Common myeloid progenitor, CD34-positive (primary cell): Measurements from ENCODE around the gene MEIS1.

ENCODE experiments used
- CTCF ChIA-PET: fragments of 350-600 bp; sonication (Branson Sonifier 250); formaldehyde crosslinking; loops from one replicate; lab custom pipeline; 2021; ENCODE audit warnings: antibody characterized with exemption; lab: Charles Lee
- POLR2A ChIA-PET: fragments of 350-600 bp; sonication (Branson Sonifier 250); formaldehyde crosslinking; loops from one replicate; lab custom pipeline; 2021; ENCODE audit warnings: antibody characterized with exemption; lab: Charles Lee
- DNase-seq, 3 donors: peaks; one replicate each; pipeline versions ENCODE4 v3.0.0 to v3.0.0-alpha.2; 2013
- H3K27ac ChIP-seq, 2 experiments: 1 replicate in 1 of 2; 2 replicates in 1 of 2; pipeline ENCODE4 v1.7.0; 2013; ENCODE audit warnings: inconsistent platforms in 2 of 2, low read length in 2 of 2, mild to moderate bottlenecking in 2 of 2, low read depth in 1 of 2, moderate library complexity in 1 of 2; ENCODE audit not compliant: severe bottlenecking in 2 of 2, insufficient read depth in 1 of 2, poor library complexity in 1 of 2
- H3K27me3 ChIP-seq, 5 experiments: replicated peaks in 2 of 5; 1 replicate in 3 of 5; 2 replicates in 2 of 5; pipeline versions ENCODE4 v1.6.1 to v1.7.0; 2013; ENCODE audit warnings: low read length in 4 of 5, mild to moderate bottlenecking in 2 of 5, moderate library complexity in 2 of 5, inconsistent platforms in 1 of 5; ENCODE audit not compliant: insufficient read depth in 5 of 5, control insufficient read depth in 4 of 5
- H3K36me3 ChIP-seq, 4 experiments: 1 replicate in 2 of 4; 2 replicates in 2 of 4; pipeline versions ENCODE4 v1.6.1 to v1.7.0; 2013; ENCODE audit warnings: low read length in 3 of 4, control low read depth in 1 of 4, mild to moderate bottlenecking in 1 of 4; ENCODE audit not compliant: control insufficient read depth in 4 of 4, insufficient read depth in 4 of 4
- H3K4me1 ChIP-seq, 4 experiments: 1 replicate in 3 of 4; 2 replicates in 1 of 4; pipeline versions ENCODE4 v1.6.1 to v1.7.1; 2013; ENCODE audit warnings: low read length in 3 of 4, mild to moderate bottlenecking in 3 of 4, control low read depth in 1 of 4, inconsistent platforms in 1 of 4, moderate library complexity in 1 of 4; ENCODE audit not compliant: control insufficient read depth in 4 of 4, insufficient read depth in 4 of 4; ENCODE audit errors: control extremely low read depth in 1 of 4
- H3K4me3 ChIP-seq, 7 experiments: 1 replicate in 4 of 7; 2 replicates in 3 of 7; pipeline versions ENCODE4 v1.5.1 to v1.7.0; 2013; ENCODE audit warnings: mild to moderate bottlenecking in 7 of 7, low read length in 6 of 7, moderate library complexity in 6 of 7, inconsistent platforms in 2 of 7, low read depth in 2 of 7, control low read depth in 1 of 7; ENCODE audit not compliant: insufficient read depth in 4 of 7, control insufficient read depth in 1 of 7; ENCODE audit errors: extremely low read depth in 1 of 7
- H3K9me3 ChIP-seq, 5 experiments: 1 replicate in 4 of 5; 2 replicates in 1 of 5; pipeline versions ENCODE4 v1.6.1 to v1.7.1; 2013; ENCODE audit warnings: low read length in 4 of 5, mild to moderate bottlenecking in 2 of 5, inconsistent platforms in 1 of 5, low read depth in 1 of 5, moderate library complexity in 1 of 5; ENCODE audit not compliant: control insufficient read depth in 4 of 5, insufficient read depth in 2 of 5; ENCODE audit errors: control extremely low read depth in 1 of 5
- WGBS: methylation state at CpG from one replicate; pipeline ENCODE4 v1.1.5; 2013; ENCODE audit not compliant: insufficient coverage; 5-methylcytosine and 5-hydroxymethylcytosine counted together

The MEIS1 gene

GRCh38 chr2:66435963-66436362, 1.0 kb downstream of the MEIS1 start:
- DNase-seq: no peak
- Histone ChIP-seq H3K4me1 (peaks cover 12 to 70% (median 29%) of the 10 kb centered on the region in 4 experiments), H3K27me3 (no peaks in the 10 kb centered on the region), H3K36me3 (peaks cover 0 to 29% (median 9%) of the 10 kb centered on the region in 4 experiments), H3K27ac (peak overlapping the region; percentile 78 to 90), H3K4me3 (peak overlapping the region in 6 of 7 experiments; percentile 73 to 97 (median 92)), H3K9me3 (no peaks in the 10 kb centered on the region)
- POLR2A ChIA-PET: interaction anchor here (0.9 to 4.5 kb wide), 5 partner anchors 9 to 145 kb away, joined by 3 to 28 read pairs (median 5); no protein-coding TSS in a partner anchor
- CTCF ChIA-PET: interaction anchor here (0.6 to 10.4 kb wide), 7 partner anchors 9 to 321 kb away, joined by 3 to 185 read pairs (median 5); no protein-coding TSS in a partner anchor
- WGBS: no CpG with 5 or more reads among the region's 2 CpGs

- POLR2A ChIA-PET: interaction anchor here (0.9 to 4.5 kb wide), 4 partner anchors 8 to 144 kb away, joined by 3 to 28 read pairs (median 4); no protein-coding TSS in a partner anchor
- H3K9me3 ChIP-seq: no peaks in the 10 kb centered on the region
- H3K27me3 ChIP-seq: no peaks in the 10 kb centered on the region
- CTCF ChIA-PET: interaction anchor here (0.6 to 10.4 kb wide), 11 partner anchors 8 to 320 kb away, joined by 3 to 185 read pairs (median 4); no protein-coding TSS in a partner anchor
- no CpG with 5 or more reads among the region's 2 CpGs for WGBS
- peaks cover 16 to 75% (median 31%) of the 10 kb centered on the region in 4 experiments for H3K4me1 ChIP-seq
- no peak for DNase-seq
- peak overlapping the region; percentile 78 to 90 for H3K27ac ChIP-seq
- peak overlapping the region in 6 of 7 experiments; percentile 73 to 97 (median 92) for H3K4me3 ChIP-seq
- H3K36me3 ChIP-seq: peaks cover 0 to 35% (median 13%) of the 10 kb centered on the region in 4 experiments
Measured at GRCh38 chr2:66436581-66437001, 1.7 kb downstream of the MEIS1 start.

DNA sequence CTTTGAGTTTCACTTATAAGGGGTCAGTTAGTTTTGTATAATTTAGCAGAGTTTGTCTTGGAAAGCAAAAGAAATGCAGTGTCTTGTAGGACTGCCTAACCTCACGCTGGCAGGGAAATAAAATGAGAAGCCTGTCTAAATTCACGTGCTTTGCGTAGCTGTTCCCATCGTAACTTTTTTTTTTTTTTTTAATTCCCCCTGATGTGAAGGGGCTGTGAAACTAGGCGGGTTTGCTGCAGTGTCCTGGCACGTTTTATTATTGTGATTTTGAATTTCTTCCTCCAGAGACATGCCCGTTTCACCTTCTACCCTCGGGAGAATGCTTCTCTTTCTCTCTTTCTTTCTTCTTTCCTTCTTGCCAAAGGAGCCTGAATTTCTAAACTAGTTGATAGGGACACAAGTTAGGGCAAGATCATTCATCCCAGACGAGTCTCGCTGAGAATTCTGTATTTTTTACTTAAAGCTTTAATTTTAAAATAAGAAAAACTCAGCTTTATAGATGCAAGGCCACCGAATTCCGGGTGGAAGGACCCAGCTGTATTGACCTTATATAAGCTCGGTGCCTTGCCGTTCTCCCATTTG, 2.3 kb downstream of the MEIS1 start:
- DNase-seq: no peak
- WGBS: no CpG with 5 or more reads among the region's 14 CpGs
- POLR2A ChIA-PET: interaction anchor here (0.6 to 4.5 kb wide), 4 partner anchors 8 to 144 kb away, joined by 3 to 28 read pairs (median 4); no protein-coding TSS in a partner anchor
- Histone ChIP-seq H3K27ac (peak overlapping the region; percentile 78 to 90), H3K36me3 (peaks cover 0 to 37% (median 16%) of the 10 kb centered on the region in 4 experiments), H3K27me3 (no peaks in the 10 kb centered on the region), H3K4me1 (peaks cover 20 to 77% (median 33%) of the 10 kb centered on the region in 4 experiments), H3K4me3 (peak overlapping the region; percentile 44 to 97 (median 92)), H3K9me3 (no peaks in the 10 kb centered on the region)
- CTCF ChIA-PET: interaction anchor here (0.9 to 10.4 kb wide), 11 partner anchors 7 to 137 kb away, joined by 3 to 185 read pairs (median 4); no protein-coding TSS in a partner anchor

DNA sequence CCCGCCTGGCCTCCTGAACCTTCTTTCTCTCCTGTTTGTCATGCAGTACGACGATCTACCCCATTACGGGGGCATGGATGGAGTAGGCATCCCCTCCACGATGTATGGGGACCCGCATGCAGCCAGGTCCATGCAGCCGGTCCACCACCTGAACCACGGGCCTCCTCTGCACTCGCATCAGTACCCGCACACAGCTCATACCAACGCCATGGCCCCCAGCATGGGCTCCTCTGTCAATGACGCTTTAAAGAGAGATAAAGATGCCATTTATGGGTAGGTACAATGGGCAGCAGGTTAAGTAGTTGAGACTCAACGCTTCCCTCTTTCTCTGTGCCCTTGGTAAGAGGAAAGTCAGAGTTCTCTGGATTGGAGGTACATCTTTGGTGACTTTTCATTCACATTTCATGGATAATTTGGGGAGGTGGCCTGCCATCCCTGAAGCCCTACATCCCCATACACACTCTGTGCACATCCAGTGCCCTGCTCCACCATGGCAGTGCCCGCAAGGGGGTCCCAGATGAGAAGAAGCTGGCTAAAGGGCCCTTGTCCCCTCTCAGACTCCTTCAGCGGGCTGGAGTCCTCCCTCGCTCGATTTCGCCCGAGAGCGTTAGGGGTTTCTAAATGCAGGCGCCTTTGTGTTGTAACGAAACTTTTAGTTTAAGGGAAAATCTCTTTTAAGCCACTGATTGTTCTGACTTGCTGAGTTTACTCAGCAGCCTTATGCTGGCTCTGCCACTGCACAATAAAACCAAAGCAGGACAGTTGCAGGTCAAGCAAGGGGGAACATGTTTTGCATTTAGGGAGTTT, 3.0 kb downstream of the MEIS1 start:
- CTCF ChIA-PET: interaction anchor here (0.9 to 10.4 kb wide), 9 partner anchors 7 to 137 kb away, joined by 3 to 185 read pairs (median 4); no protein-coding TSS in a partner anchor
- peak in 1 of 3 donors; percentile 52 for DNase-seq
- Histone ChIP-seq H3K4me1 (peaks cover 25 to 80% (median 35%) of the 10 kb centered on the region in 4 experiments), H3K4me3 (peak overlapping the region; percentile 44 to 97 (median 92)), H3K9me3 (no peaks in the 10 kb centered on the region), H3K36me3 (peaks cover 0 to 42% (median 16%) of the 10 kb centered on the region in 4 experiments), H3K27me3 (no peaks in the 10 kb centered on the region), H3K27ac (peak overlapping the region; percentile 78 to 90)
- POLR2A ChIA-PET: interaction anchor here (0.6 to 4.5 kb wide), 4 partner anchors 7 to 144 kb away, joined by 3 to 28 read pairs (median 4); no protein-coding TSS in a partner anchor
- 0% methylated on average over 12 of the region's 22 CpGs for WGBS

- Histone ChIP-seq H3K4me1 (peaks cover 28 to 80% (median 38%) of the 10 kb centered on the region in 4 experiments), H3K27ac (peak overlapping the region; percentile 78 to 90)
- WGBS: 7% methylated on average over 5 of the region's 8 CpGs
Measured at GRCh38 chr2:66438498-66438833, 3.5 kb downstream of the MEIS1 start.

DNA sequence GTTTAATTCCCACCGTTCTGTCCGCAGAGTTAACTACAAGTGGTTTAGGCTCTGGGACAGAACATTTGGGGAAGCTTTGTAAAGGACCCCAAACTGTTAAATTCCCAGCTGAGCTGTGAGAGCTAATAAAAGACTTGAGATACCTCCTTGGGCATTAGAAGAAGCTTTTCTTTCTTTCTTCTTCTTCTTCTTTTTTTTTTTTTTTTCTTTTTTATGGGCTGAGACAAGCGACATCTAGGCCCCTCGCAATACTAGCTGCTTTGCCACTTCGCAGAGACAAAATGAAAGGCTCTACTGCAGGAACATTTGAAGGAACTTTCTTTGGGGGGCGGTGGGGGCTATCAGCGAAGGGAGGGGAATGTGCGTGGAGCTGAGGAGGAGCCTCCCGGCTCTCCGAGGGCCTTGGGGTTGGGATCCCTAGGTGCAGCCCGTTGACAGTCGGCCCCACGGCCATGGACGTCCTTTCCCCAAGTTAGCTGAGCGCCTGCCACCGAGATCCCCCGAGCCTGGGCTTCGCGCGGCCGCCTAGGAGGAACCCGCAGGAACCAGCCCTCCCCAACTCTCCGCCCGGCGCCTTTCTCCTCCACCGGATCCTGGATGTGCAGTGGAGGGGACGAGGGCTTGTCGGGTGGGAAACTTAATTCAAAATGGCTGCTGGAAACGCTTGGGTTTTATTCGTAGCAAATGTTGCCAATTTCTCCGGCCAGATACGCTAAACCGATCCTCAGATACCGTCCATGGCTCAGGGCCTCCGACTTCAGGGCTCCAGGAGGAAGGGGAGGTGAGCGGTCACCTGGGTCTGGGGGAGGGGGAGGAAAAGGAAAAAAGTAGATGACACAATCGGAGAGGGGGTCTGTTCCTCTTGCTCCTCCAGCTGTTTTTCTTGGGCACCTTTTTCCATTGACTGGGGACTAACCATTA, 4.2 kb downstream of the MEIS1 start:
- peak overlapping the region; percentile 10 to 97 (median 92) for H3K4me3 ChIP-seq
- ChIA-PET CTCF (interaction anchor here (1.0 to 10.4 kb wide), 9 partner anchors 9 to 135 kb away, joined by 3 to 185 read pairs (median 5); no protein-coding TSS in a partner anchor), POLR2A (interaction anchor here (1.2 kb wide), 1 partner anchor 86 kb away, joined by 4 read pairs; no protein-coding TSS in a partner anchor)
- H3K27ac ChIP-seq: peak overlapping the region; percentile 78 to 90
- no peaks in the 10 kb centered on the region for H3K9me3 ChIP-seq
- H3K27me3 ChIP-seq: no peaks in the 10 kb centered on the region
- no peak for DNase-seq
- peaks cover 32 to 81% (median 43%) of the 10 kb centered on the region in 4 experiments for H3K4me1 ChIP-seq
- H3K36me3 ChIP-seq: peaks cover 0 to 51% (median 17%) of the 10 kb centered on the region in 4 experiments
- 0% methylated on average over 32 of the region's 37 CpGs for WGBS

More at GRCh38 chr2:66438498-66438833, 3.5 kb downstream of the MEIS1 start:
- DNase-seq: no peak
- no peaks in the 10 kb centered on the region for H3K27me3 ChIP-seq
- ChIA-PET POLR2A (interaction anchor here (1.2 kb wide), 1 partner anchor 87 kb away, joined by 4 read pairs; no protein-coding TSS in a partner anchor), CTCF (interaction anchor here (1.2 to 10.4 kb wide), 7 partner anchors 10 to 136 kb away, joined by 3 to 185 read pairs (median 7); no protein-coding TSS in a partner anchor)
- H3K9me3 ChIP-seq: no peaks in the 10 kb centered on the region
- peaks cover 0 to 45% (median 16%) of the 10 kb centered on the region in 4 experiments for H3K36me3 ChIP-seq
- H3K4me3 ChIP-seq: peak overlapping the region; percentile 44 to 97 (median 92)
